HEK293T (cell line): Measurements from ENCODE around the gene STAM2.

Experiments
- CTCF ChIA-PET: fragments of 350-600 bp; formaldehyde crosslinking; extraction: SDS; loops from one replicate; lab custom pipeline; 2021; ENCODE audit warnings: antibody characterized with exemption, inconsistent platforms; lab: Yijun Ruan, JAX
- POLR2A ChIA-PET: fragments of 350-600 bp; formaldehyde crosslinking; extraction: SDS; loops from one replicate; lab custom pipeline; 2020; ENCODE audit warnings: antibody characterized with exemption, inconsistent platforms; lab: Yijun Ruan, JAX
- DNase-seq: peaks from one replicate; pipeline ENCODE4 v3.0.0; 2012; ENCODE audit warnings: mixed read lengths; ENCODE audit errors: extremely low spot score
- ARNT ChIP-seq: fragments of 450-650 bp; IDR thresholded peaks from 2 replicates; pipeline ENCODE4 v1.6.1; 2017; ENCODE audit warnings: mild to moderate bottlenecking
- BHLHE40 ChIP-seq: fragments of 450-650 bp; IDR thresholded peaks from 2 replicates; pipeline ENCODE4 v1.6.1; 2016; ENCODE audit warnings: mild to moderate bottlenecking, moderate library complexity, borderline replicate concordance
- CTBP1 ChIP-seq: fragments of 450-650 bp; IDR thresholded peaks from 2 replicates; pipeline ENCODE4 v1.6.1; 2016; ENCODE audit warnings: borderline replicate concordance
- ELF4 ChIP-seq: fragments of 450-650 bp; IDR thresholded peaks from 2 replicates; pipeline ENCODE4 v1.6.1; 2017; ENCODE audit warnings: antibody characterized with exemption
- FOXA1 ChIP-seq: fragments of 450-650 bp; IDR thresholded peaks from 2 replicates; pipeline ENCODE4 v1.6.1; 2016; ENCODE audit warnings: mild to moderate bottlenecking
- FOXK2 ChIP-seq: fragments of 450-650 bp; IDR thresholded peaks from 2 replicates; pipeline ENCODE4 v1.6.1; 2016; ENCODE audit warnings: mild to moderate bottlenecking
- FOXM1 ChIP-seq: fragments of 450-650 bp; IDR thresholded peaks from 2 replicates; pipeline ENCODE4 v1.6.1; 2017; ENCODE audit warnings: mild to moderate bottlenecking, borderline replicate concordance
- HDGF ChIP-seq: fragments of 450-650 bp; IDR thresholded peaks from 2 replicates; pipeline ENCODE4 v1.6.1; 2017; ENCODE audit warnings: antibody characterized with exemption, borderline replicate concordance
- L3MBTL2 ChIP-seq: fragments of 450-650 bp; conservative IDR thresholded peaks from 2 replicates; pipeline ENCODE4 v1.6.1; 2016; ENCODE audit warnings: mild to moderate bottlenecking
- LEF1 ChIP-seq: fragments of 450-650 bp; IDR thresholded peaks from 2 replicates; pipeline ENCODE4 v1.6.1; 2017; ENCODE audit warnings: mild to moderate bottlenecking, borderline replicate concordance
- NFRKB ChIP-seq: fragments of 450-650 bp; IDR thresholded peaks from 2 replicates; pipeline ENCODE4 v1.6.1; 2016; ENCODE audit warnings: mild to moderate bottlenecking, moderate library complexity
- PKNOX1 ChIP-seq: fragments of 450-650 bp; IDR thresholded peaks from 2 replicates; pipeline ENCODE4 v1.6.1; 2016
- SP1 ChIP-seq: fragments of 450-650 bp; IDR thresholded peaks from 2 replicates; pipeline ENCODE4 v1.6.1; 2017
- SUZ12 ChIP-seq: fragments of 450-650 bp; IDR thresholded peaks from 2 replicates; pipeline ENCODE4 v1.6.1; 2016; ENCODE audit warnings: mild to moderate bottlenecking
- TARDBP ChIP-seq: fragments of 450-650 bp; IDR thresholded peaks from 2 replicates; pipeline ENCODE4 v1.6.1; 2016
- ZNF384 ChIP-seq: fragments of 450-650 bp; IDR thresholded peaks from 2 replicates; pipeline ENCODE4 v1.6.1; 2016

Gene STAM2

GRCh38 chr2:152098496-152099366, 76.8 kb downstream of the STAM2 start, which contains the start of gene CACNB4:
Gene CACNB4 (minus strand): TSS chr2:152099044.
- peak; percentile 93 for TF ChIP-seq L3MBTL2
- no peak for TF ChIP-seq SUZ12
- TF ChIP-seq CTBP1, result 0 out of 2 replicates have a peak, but pooled peaks have one; percentile 2
- TF ChIP-seq FOXM1, result peak; percentile 41; the same call in 1 of the 2 replicates
- TF ChIP-seq SP1, result no peak
- CTCF ChIA-PET, result interaction anchor here (0.7 kb wide), 1 partner anchor 334 kb away, joined by 3 read pairs; no protein-coding TSS in a partner anchor
- POLR2A ChIA-PET, result interaction anchor here (0.8 to 1.3 kb wide), 3 partner anchors 9 to 77 kb away, joined by 3 to 4 read pairs (median 3); partner anchors contain the start of gene STAM2
- peak; percentile 57 for DNase-seq

- DNase-seq, result peak; percentile 54
These were observed 77.6 kb downstream of the STAM2 start for GRCh38 chr2:152097801-152098495.

DNA sequence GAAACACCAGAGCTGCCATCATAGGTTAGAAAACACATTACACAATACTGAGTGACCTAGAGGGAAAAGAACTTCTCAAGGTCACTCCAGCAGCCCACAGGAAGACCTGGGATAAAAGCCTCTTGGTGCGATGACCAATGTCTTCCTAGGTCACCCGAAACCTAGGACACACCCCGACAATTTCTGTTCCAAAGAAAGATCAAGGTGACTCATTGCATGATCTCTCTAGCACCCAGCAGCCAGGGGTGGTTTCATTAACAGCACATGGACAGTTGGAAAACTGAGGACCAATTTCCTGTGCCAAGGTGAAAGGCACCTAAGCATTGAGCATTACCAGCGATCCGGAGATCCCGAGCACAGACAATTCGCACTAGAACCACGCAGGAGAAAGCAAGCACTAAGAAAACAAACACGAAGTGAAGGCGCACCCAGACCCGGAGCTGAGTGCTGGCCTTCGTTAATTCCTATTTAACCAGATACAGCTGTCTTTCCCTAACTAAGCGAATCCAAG, 78.2 kb downstream of the STAM2 start:
- peak; percentile 16 for DNase-seq
- POLR2A ChIA-PET, result interaction anchor here (0.8 to 1.3 kb wide), 2 partner anchors 13 to 79 kb away, joined by 3 to 4 read pairs; partner anchors contain the start of gene STAM2
- TF ChIP-seq FOXK2, result no peak
- no peak for TF ChIP-seq BHLHE40
- no peak for TF ChIP-seq TARDBP
- TF ChIP-seq L3MBTL2, result no peak
- no peak for TF ChIP-seq FOXA1
- no peak for TF ChIP-seq PKNOX1
- TF ChIP-seq ZNF384, result no peak
- no peak for TF ChIP-seq SUZ12
- TF ChIP-seq SP1, result no peak
- no peak for TF ChIP-seq LEF1
- TF ChIP-seq CTBP1, result no peak
- no peak for TF ChIP-seq ARNT
- CTCF ChIA-PET, result interaction anchor here (0.7 kb wide), 1 partner anchor 34 kb away, joined by 3 read pairs; no protein-coding TSS in a partner anchor

More at GRCh38 chr2:152097801-152098495, 77.6 kb downstream of the STAM2 start:
- POLR2A ChIA-PET, result interaction anchor here (0.8 to 1.3 kb wide), 2 partner anchors 14 to 78 kb away, joined by 3 to 4 read pairs; partner anchors contain the start of gene STAM2
- CTCF ChIA-PET, result interaction anchor here (0.7 kb wide), 2 partner anchors 35 to 335 kb away, joined by 3 read pairs; no protein-coding TSS in a partner anchor
- no peak for TF ChIP-seq FOXA1
- no peak for TF ChIP-seq SUZ12
- peak; percentile 44; the same call in 1 of the 2 replicates for TF ChIP-seq L3MBTL2
- no peak for TF ChIP-seq SP1
- TF ChIP-seq PKNOX1, result no peak
- no peak for TF ChIP-seq TARDBP
- TF ChIP-seq BHLHE40, result no peak

GRCh38 chr2:152095146-152095545, 80.4 kb downstream of the STAM2 start:
- ChIA-PET CTCF (interaction anchor here (0.7 kb wide), 3 partner anchors 10 to 191 kb away, joined by 3 to 8 read pairs (median 3); no protein-coding TSS in a partner anchor), POLR2A (no interaction called here)
- DNase-seq, result no peak
- no peak for TF ChIP-seq NFRKB

DNA sequence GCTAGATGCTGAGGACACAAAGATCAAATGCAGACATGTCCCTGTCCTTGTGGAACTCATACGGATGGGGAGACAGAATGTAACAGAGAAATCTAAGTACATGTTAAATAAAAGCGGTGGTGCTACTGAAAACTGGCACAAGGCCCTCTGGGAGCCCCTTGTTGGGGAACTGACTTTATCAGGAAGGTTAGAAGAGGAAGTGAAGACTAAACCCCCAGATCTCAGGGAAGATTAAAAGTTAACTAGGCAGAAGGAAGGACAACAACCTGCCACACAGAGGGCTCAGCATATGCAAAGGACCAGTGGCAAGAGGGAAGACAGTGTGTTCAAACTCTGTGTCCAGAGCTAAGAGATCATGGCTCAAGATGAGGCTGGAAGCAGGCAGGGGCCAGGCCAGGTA, 81.5 kb downstream of the STAM2 start:
- DNase-seq, result no peak
- ChIA-PET CTCF (no interaction called here), POLR2A (no interaction called here)
- TF ChIP-seq L3MBTL2 (no peak), ZNF384 (no peak), LEF1 (no peak), SP1 (no peak), ELF4 (no peak), PKNOX1 (no peak), HDGF (no peak), FOXA1 (no peak), FOXM1 (no peak), BHLHE40 (no peak)

- CTCF ChIA-PET, result no interaction called here
- TF ChIP-seq HDGF (no peak), NFRKB (no peak), PKNOX1 (no peak), L3MBTL2 (no peak), ELF4 (no peak), FOXA1 (no peak), BHLHE40 (no peak), ZNF384 (no peak), LEF1 (no peak), TARDBP (no peak), CTBP1 (no peak), FOXK2 (no peak)
- no peak for DNase-seq
- POLR2A ChIA-PET, result no interaction called here
These were observed 82.1 kb downstream of the STAM2 start for GRCh38 chr2:152093464-152093863.
